Activated CD4-positive, alpha-beta T cell treated with anti-CD3 and anti-CD28 coated beads, Interleukin-2, amount 50 U/mL, for 4 hours (primary cell): ENCODE measurements around the gene MSMP.

ENCODE experiments used
- DNase-seq, 2 experiments: peaks; one replicate each; pipeline ENCODE4 v3.0.0-alpha.2; 2020

The MSMP gene

DNA sequence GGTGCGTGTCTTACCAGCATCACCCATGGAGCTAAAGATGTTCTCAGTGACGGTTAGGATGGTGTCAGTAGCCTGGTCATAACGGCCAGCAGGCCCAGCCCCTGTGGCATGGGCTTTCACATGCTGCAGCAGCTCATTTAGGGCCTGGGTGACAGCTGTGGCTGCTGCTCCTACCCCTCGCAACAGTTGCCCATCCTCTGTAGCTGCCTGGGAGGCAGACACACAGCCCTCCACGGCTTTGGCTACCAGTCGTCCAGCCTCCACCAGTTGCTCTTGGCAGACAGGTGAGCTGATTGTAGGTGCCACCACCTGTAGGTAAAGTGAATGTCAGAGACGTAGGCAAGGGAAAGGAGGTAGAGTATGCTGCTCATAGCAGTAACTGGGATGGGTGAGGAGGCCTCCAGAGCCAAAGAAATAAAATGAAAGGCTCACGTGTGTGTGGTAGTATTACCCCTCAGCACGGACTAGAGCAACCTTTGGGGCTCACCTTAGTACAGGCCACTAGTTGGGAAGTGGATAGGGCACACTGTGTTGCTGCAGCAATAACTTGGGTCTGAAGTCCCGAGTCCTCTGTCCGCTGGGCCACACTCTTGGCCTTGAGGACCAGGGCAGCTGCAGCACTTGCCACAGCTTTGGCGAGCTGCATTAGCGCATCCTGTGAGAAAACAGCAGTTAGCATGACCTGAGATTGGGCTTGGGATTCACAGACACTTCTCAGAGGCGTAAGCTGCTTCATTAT is 36.8 kb downstream of the MSMP start:
- no peak for DNase-seq

- no peak for DNase-seq
Observed at GRCh38 chr9:35716230-35716629, 37.8 kb downstream of the MSMP start.

GRCh38 chr9:35714579-35715252 is 39.4 kb downstream of the MSMP start:
- DNase-seq: no peak

- DNase-seq: no peak
Observed at GRCh38 chr9:35714123-35714522, 40.0 kb downstream of the MSMP start.

DNA sequence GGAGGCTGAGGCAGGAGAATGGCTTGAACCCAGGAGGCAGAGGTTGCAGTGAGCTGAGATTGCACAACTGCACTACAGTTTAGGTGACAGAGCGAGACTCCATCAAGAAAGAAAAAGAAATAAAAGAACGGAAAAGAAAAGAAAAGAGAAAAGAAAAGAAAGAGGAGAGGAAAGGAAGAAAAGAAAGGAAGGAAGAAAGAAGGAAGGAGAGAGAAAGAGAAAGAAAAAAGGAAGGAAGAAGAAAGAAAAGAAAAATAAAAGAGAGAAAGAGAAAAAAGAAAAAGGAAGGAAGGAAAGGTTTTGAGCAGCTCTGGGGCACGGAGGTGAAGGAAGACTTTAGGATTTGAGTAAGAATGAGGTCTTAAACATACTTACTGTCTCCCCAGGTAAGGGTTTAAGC is 40.5 kb downstream of the MSMP start:
- DNase-seq: no peak

GRCh38 chr9:35712762-35713400 is 41.2 kb downstream of the MSMP start:
- no peak for DNase-seq

DNA sequence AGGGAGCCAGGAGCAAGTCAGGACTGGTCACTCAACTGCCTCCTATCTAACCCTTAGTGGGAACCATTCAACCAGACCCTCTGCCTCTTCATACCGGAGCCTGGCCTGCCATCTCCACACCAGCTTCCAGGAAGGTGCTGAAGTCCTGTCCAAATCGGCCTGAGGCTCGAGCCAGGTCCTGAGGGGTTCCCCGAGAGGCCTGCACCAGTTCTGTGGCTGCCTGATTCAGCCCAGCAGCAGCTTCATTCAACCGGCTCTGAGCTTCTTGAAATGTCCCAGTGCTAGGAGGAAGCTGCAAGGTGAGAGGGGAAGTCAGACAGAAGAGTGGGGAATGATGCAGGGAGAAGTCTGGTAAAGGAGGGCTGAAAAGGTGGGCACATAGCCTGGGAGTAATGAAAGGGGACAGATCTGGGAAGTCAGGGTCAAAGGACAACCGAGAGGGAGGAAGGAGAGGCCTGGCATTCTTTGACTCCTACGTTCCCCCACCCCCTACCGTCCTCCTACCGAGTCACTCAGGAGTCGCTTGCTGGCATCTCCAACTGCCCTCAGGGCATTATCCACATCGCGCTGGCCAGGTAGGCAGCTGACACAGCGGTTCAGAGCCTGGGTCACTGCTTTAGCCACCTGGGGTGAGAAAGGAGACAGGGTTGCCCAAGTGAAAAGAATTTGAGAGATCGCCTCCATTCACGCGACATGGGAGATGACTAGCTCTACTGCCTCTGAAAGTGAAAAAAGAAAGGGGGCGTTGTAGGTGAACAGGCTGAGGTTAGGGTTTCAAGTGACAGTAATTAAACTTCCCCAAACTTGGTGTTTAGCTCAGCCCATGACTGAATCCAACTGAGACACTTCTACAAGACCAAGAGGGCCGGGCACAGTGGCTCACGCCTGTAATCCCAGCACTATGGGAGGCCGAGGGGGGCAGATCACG is 42.3 kb downstream of the MSMP start:
- DNase-seq: no peak

- DNase-seq: no peak
Observed at GRCh38 chr9:35710818-35711500, 43.1 kb downstream of the MSMP start.

- DNase-seq: no peak
Observed at GRCh38 chr9:35708146-35708545, 45.9 kb downstream of the MSMP start.

GRCh38 chr9:35706951-35707350 is 47.1 kb downstream of the MSMP start:
- no peak for DNase-seq

GRCh38 chr9:35705836-35706430 is 48.1 kb downstream of the MSMP start:
- no peak for DNase-seq

DNA sequence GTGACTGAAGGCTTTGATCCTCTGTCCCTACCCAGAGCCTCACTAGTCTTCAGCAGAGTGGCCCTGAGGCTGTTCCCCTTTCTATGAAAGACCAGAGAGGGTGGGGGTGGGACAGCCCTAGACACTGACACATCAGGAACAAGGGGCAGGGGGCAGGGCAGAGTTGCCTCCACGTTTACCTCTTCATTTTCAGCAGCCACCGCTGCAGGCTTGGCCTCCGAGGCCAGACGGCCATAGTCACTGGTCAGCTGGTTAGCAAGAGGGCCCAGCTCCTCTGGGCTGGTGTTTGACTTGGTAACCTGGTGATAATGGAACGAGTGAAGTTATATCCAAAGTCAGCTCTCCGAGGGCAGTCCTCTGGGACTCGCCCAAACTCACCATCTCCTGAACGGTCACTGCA is 48.7 kb downstream of the MSMP start:
- no peak for DNase-seq

DNA sequence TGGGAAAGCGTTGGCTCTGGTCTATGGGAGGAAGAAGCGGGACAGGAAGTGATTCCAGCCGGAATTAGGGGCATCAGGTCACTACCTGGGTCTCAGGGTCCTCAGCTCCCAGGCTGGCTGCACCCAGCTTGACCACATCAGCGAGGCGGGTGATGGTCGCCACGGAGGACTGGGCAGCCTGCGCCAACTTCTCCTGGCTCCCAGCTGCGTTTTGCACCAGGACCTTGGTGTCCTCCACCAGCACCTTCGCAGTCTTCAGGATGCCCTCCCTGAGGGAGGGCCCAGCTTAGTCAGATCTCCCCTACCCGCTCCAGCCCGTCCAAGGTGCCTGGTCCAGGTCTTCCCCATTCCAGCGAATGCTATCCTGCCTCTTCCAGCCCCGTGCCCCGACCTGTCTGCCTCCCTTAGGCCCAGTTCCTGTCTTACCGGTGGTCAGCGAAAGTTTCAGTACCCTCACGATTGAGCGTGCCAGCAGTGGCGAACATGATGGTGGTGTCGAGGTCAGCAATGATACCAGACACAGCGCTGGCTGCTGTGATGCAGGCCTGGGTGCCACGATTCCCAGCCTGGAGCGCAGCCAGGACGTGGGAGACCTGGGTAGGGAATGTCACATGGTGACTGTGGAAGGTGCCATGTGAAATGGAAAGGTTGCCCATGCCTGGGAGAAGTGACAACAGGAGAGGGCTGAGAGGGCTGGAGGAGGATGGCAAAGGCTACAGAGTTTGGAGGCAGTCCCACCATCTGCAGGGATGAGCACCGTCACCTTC is 50.0 kb downstream of the MSMP start:
- no peak for DNase-seq
